GM19035 (cell line): ENCODE results near the gene KIF18A.
"Not testable (repeated sequence)": the region's sequence is repeated elsewhere in the genome, so short reads cannot be mapped to it uniquely, and the experiment has no call there.

ENCODE experiments used
- ATAC-seq: cut with Tn5 transposase; IDR thresholded peaks from one replicate; pipeline ENCODE4 v1.9.1; 2021; ENCODE audit not compliant: unreplicated experiment

Gene KIF18A

DNA sequence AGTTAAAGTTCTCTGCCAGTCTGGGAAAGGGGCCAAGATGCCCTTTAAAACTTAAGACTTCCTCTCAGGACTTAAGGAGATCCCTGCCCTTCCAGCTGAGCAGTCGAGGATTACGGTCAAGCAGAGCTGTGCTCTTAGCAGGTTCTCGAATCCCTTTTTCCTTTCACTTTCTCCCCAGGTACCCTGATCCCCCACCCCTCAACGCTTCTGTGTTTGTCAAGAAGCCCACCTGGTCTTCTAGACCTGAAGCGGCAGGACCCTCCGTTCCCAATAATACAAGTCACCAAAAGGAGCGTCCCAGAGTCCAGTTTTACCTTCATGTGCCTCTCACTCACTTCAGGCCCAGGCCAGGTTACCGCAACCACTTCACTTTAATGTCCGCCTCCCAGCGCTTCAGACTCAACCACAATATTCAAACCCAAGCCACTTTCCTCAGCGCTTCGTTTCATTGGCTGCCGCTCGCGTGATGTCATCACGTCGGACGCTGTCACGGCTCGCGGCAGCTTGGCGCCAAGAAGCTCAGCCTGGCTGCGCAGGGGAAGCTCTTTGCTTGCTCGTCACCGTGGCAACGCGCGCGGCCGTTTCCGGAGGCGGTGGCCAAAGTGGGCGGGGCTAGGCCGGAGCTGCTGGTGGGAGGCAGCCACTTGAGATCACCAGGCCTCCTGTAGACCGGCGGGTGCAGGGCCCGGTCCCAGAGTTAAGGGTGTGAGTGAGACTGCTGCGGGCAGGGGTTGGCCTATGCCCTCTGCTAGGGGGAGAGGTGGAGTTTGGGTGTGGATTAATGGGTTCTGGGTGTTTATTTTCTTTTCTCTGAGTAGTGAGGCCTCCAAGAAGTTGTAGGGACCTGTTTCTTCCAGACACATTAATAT lies at the start of gene KIF18A, which contains the start of gene METTL15:
Gene KIF18A (minus strand): TSS at position 407 of the 869 bp plus-strand sequence. CDS start 10,209 bp downstream, outside the sequence.
Gene METTL15 (plus strand): TSS at position 639 of the 869 bp plus-strand sequence. CDS start 4,947 bp downstream, outside the sequence.
- ATAC-seq: peak; percentile 94

DNA sequence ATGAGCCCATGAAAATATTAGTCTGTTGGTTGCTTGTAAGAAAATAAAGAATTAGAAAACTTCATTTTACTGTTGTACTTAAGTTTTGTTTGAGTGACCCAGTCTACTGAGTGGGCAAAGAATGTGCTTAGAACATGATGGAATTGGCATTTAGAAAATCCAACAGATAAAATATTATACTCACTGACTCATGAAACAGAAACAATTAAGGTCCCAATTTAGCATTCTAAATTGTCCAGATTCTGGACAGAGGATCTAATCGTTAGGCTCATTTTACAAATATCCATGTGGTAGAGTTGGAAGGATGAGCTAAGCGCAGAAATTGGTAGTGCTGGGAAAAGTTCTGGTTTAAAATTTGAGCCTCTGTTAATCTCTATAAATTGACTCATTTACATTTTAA lies 45.6 kb upstream of the KIF18A start:
- ATAC-seq: no peak

DNA sequence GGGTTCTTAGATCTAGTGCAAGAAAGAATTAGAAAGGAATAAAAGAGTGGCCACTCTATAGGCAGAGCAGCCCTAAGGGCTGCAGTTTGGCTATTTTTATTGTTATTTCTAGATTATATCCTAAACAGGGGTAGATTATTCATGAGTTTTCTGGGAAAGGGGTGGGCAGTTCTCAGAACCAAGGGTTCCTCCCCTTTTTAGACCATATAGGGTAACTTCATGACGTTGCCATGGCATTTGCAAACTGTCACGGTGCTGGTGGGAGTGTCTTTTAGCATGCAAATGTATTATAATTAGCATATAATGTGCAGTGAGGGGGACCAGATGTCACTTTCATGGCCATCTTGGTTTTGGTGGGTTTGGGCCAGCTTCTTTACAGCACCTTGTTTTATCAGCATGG lies 44.8 kb upstream of the KIF18A start:
- no peak for ATAC-seq

DNA sequence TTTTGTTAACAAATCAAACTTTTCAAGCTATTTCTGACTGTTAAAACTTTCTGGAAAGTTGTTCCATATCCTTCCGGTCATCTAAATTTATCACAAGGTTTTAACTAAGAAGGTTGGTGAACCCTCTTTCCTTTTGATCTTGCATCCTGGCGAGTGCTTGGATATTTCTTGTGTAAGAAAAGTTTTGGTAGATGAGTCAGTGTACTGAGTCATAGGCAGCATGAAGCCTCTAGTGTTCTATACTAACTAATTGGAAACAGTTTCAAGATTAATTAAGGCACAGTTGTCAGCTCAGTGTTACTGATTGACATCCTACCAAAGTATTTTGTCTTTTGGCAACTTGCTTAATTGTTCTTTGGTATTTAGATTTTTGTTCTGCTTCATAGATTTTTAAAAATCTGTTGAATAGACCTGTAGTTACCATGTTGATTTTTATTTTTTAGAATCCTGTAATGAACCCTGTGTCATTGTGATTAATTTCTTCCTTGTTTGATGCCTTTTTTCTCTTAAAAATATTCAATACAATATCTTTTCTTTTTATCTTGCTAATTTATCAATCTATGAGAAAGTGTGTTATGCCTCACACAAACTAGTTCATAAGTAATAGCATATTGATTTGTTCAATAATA lies 38.3 kb upstream of the KIF18A start:
- ATAC-seq: no peak

GRCh38 chr11:28144808-28145207 lies 36.9 kb upstream of the KIF18A start:
- ATAC-seq: no peak

DNA sequence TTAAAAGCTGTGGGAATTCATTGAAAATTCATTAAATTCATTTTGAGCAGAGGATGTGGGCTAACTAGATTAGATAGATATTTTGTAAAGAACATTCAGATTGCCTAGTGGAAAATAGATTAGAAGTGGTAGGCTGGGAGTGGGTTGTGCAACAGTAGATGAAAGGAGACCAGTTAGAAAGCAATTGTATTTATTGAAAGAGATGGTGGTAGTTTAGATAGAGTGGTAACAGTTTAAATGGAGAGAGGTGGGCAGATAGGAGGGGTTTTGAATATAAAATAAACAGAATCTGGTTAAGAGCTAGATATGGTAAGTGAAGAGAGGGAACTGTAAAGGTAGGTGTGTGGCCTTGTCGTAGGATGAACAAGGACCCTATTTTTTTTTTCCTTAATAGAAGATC lies 34.8 kb upstream of the KIF18A start:
- ATAC-seq: no peak

- ATAC-seq: no peak
Measured at GRCh38 chr11:28140689-28141455, 32.9 kb upstream of the KIF18A start.

- no peak for ATAC-seq
Measured at GRCh38 chr11:28139841-28140415, 32.0 kb upstream of the KIF18A start.

GRCh38 chr11:28137832-28138231 lies 29.9 kb upstream of the KIF18A start:
- no peak for ATAC-seq

- no peak for ATAC-seq
Measured at GRCh38 chr11:28137366-28137765, 29.4 kb upstream of the KIF18A start.

DNA sequence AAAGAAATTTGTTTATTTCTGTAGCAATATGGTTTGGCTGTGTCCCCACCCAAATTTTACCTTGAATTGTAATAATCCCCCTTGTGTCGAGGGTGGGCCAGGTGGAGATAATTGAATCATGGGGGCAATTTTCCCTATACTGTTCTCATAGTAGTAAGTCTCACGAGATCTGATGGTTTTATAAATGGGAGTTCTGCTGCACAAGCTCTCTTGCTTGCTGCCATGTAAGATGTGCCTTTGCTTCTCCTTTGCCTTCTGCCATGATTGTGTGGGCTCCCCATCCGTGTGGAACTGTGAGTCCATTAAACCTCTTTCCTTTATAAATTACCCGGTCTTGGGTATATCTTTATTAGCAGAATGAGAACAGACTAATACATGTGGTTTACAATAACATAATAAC lies 28.2 kb upstream of the KIF18A start:
- ATAC-seq: not testable (repeated sequence)

DNA sequence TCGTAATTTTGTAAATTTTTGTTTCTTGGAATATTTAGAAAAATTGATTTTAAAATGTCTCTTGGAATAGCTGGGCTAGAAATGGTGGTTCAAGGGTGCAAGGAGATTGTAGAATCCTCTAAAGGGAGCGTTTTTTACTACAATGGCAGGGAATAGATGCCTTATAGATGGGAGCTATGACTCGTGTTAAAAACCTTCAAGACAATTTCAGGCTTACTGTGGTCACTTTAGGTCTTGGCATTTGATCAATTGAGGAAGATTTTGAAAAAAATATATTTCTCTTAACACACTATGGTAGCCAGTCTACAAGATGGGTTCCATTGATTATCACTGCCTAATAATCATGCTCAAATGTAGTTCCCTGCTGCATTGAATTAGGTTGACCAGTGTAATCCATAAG lies 25.2 kb upstream of the KIF18A start:
- ATAC-seq: no peak

GRCh38 chr11:28132548-28132947 lies 24.6 kb upstream of the KIF18A start:
- no peak for ATAC-seq

DNA sequence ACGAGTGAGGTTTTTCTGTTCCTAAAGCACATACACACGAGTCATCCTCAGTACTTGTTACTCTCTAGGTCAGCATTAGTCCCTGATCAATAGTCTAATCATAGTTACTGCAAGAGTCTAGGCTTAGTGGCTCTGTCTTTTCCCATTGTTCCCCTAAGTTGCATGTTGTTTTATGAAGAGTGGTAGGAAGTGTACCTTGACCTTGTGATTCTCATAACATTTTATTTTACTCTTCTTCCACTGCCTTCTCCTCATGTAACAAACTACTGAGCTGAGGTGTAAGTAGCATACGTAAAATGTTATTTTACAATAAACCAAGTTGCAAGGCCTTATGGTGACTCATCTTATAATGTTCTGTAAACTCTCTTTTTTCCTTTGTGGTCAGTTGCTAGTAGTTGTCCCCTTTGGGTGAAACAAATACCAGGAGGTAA lies 15.2 kb upstream of the KIF18A start:
- ATAC-seq: no peak

- no peak for ATAC-seq
Measured at GRCh38 chr11:28117712-28118111, 9.8 kb upstream of the KIF18A start.

- no peak for ATAC-seq
Measured at GRCh38 chr11:28114731-28115130, 6.8 kb upstream of the KIF18A start.

- ATAC-seq: no peak
Measured at GRCh38 chr11:28114116-28114515, 6.2 kb upstream of the KIF18A start.

- no peak for ATAC-seq
Measured at GRCh38 chr11:28110821-28111200, 2.9 kb upstream of the KIF18A start.

GRCh38 chr11:28110108-28110820 lies 2.3 kb upstream of the KIF18A start:
- ATAC-seq: peak; percentile 40

DNA sequence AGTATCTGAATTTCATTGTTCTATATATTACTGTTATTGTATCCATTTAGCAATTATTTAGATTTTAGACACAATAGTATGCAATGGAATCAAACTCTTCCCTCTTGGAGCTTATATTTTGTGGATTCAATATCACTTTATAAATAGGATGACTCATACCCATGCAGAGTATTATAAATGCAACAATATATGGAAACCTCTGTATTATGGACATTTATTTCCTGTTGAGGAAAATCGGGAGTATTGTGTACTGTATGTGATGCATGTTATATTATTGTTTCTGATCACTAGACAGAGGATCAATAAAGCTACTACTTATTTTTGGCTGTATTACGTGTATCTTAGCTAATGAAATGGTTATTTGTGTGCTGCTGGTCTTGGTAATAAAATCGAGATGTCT lies 1.0 kb upstream of the KIF18A start:
- no peak for ATAC-seq
